CD4-positive, alpha-beta T cell treated with Interleukin-6 at 100 ng/mL for 8 hours (primary cell): ENCODE results near the gene HARS2.
"Not testable (repeated sequence)": the region's sequence is repeated elsewhere in the genome, so short reads cannot be mapped to it uniquely, and the experiment has no call there.

Experiments used
- DNase-seq: peaks from one replicate; pipeline ENCODE4 v3.0.0-alpha.2; 2020; ENCODE audit warnings: mixed read lengths, low spot score

Gene HARS2

GRCh38 chr5:140700177-140701144, 9.2 kb downstream of the HARS2 start, which contains the start of gene ZMAT2:
Gene ZMAT2 (plus strand): TSS chr5:140700447. CDS start chr5:140700461, 14 bp downstream.
- DNase-seq, result peak; percentile 95

GRCh38 chr5:140707812-140708211, 16.6 kb downstream of the HARS2 start:
- no peak for DNase-seq

DNA sequence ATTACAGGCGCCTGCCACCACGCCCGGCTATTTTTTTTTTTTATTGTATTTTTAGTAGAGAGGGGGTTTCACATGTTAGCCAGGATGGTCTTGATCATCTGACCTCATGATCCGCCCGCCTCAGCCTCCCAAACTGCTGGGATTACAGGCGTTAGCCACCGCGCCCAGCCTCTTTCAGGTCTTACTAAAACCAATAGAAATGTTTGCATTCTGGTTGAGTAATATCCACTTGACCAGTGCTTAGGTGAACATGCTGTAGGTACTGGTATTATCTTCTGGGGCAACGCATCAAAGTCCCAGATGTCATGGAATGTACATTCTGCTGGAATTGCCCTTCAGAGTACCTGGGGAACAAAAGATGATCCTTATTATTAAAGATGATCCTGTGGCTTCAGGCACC, 17.5 kb downstream of the HARS2 start:
- not testable (repeated sequence) for DNase-seq

DNA sequence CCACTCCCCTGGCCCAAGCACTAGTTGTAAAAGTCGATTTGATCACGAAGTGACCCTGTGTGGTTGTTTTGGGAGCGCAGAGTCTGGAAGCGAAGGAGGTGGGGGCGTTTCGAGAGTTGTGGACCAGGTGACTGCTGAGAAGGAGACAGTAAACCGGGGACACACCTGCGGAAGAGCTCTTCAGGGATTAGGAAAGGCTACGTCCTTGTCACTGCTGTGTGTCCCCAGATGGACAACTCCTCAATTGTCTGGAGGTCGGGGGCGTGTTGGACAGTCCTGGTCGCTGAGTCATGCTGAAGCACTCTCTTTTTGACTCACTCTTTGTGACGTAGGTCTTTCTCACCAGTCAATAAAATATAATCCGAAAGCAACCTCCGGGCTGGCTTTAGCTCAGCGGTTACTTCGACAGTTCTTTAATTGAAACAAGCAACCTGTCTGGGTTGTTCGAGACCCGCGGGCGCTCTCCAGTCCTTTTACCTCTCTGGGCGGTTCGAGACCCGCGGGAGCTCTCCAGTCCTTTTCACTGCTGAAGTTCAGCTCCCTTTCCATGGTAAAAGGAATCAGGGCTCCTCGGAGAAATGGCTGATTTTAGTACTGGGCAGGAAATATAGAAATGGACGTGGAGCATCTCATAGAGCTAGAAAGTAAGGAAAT, 19.8 kb downstream of the HARS2 start:
- peak; percentile 93 for DNase-seq

DNA sequence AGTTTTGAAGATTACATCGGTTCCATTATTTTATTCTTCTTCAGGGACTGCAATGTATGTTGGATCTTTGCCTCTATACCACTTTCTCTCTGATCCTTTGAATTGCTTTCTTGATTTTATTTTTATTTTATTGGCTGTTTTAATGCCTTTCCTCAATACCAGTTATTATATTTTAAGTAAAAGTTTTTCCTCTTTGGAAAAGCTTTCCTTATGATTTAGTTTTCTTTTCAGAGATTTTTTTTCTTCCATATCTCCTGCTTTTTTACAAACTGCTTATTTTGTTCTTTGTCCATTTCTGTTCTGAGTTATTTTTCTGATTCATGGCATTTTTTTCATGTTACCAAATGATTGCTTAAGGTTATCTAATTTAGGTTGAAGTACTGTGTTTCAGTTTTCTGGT, 20.5 kb downstream of the HARS2 start:
- no peak for DNase-seq

GRCh38 chr5:140713562-140714094, 22.4 kb downstream of the HARS2 start:
- DNase-seq, result no peak

DNA sequence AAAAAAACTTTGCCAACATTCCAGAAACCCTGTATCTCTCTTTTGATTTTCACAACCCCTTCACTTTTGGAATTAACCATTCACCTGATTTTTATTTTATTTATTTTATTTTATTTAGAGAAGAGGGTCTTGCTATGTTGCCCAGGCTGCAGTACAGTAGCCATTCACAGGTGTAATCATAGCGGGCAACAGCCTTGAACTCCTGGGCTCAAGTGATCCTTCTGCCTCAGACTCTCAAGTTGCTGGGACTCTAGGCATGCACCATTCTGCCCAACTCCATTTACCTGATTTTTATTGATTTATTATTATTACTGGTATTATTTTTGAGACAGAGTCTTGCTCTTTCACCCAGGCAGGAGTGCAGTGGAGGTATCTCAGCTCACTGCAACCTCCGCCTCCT, 25.0 kb downstream of the HARS2 start:
- not testable (repeated sequence) for DNase-seq

GRCh38 chr5:140718266-140718592, 27.0 kb downstream of the HARS2 start:
- DNase-seq, result no peak

GRCh38 chr5:140720738-140721137, 29.5 kb downstream of the HARS2 start:
- not testable (repeated sequence) for DNase-seq

GRCh38 chr5:140721395-140721794, 30.1 kb downstream of the HARS2 start:
- not testable (repeated sequence) for DNase-seq

GRCh38 chr5:140725799-140726471, 34.7 kb downstream of the HARS2 start:
- DNase-seq, result peak; percentile 49

- DNase-seq, result no peak
Measured at GRCh38 chr5:140733098-140733497, 41.8 kb downstream of the HARS2 start.

- no peak for DNase-seq
Measured at GRCh38 chr5:140734354-140734753, 43.1 kb downstream of the HARS2 start.

DNA sequence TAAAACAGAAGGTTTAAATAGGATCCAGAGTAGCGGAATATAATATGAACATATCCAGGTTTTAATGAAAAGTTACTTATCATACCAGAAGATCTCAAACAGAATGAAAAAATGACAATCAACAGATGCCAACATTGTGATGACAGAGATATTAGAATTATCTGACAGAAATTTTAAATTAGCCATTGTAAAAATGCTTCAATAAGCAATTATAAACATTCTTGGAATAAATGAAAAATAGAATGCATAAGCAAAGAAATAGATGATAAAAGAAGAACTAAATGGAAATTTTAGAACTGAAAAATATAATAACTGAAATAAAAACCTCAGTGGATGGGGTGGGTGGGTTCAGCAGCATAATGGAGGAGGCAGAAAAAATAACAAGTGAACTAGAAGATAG, 46.2 kb downstream of the HARS2 start:
- no peak for DNase-seq

GRCh38 chr5:140741967-140742366, 50.7 kb downstream of the HARS2 start:
- no peak for DNase-seq
